Measurements from ENCODE around the gene C1orf198.

Gene C1orf198

GRCh38 chr1:230836793-230837192 lies 31.5 kb downstream of the C1orf198 start:
- in situ Hi-C loops (cut with HindIII; ENCODE audit: low sequenced_read_pairs), result loop anchor here (5.0 kb wide), 1 partner anchor 51 kb away; no protein-coding TSS in a partner anchor

- in situ Hi-C loops (cut with HindIII; ENCODE audit: low sequenced_read_pairs), result loop anchor here (5.0 kb wide), 1 partner anchor 51 kb away; no protein-coding TSS in a partner anchor
Observed at GRCh38 chr1:230836347-230836746, 32.0 kb downstream of the C1orf198 start.

- in situ Hi-C loops (cut with HindIII; ENCODE audit: low sequenced_read_pairs), result no loop called here
Observed at GRCh38 chr1:230834292-230834691, 34.0 kb downstream of the C1orf198 start.

GRCh38 chr1:230833511-230833910 lies 34.8 kb downstream of the C1orf198 start:
- in situ Hi-C loops (cut with HindIII; ENCODE audit: low sequenced_read_pairs), result no loop called here

GRCh38 chr1:230832476-230832875 lies 35.8 kb downstream of the C1orf198 start:
- in situ Hi-C loops (cut with HindIII; ENCODE audit: low sequenced_read_pairs), result no loop called here

GRCh38 chr1:230831771-230832170 lies 36.5 kb downstream of the C1orf198 start:
- in situ Hi-C loops (cut with HindIII; ENCODE audit: low sequenced_read_pairs), result no loop called here

GRCh38 chr1:230828421-230828820 lies 39.9 kb downstream of the C1orf198 start:
- in situ Hi-C loops (cut with HindIII; ENCODE audit: low sequenced_read_pairs), result no loop called here

GRCh38 chr1:230827801-230828200 lies 40.5 kb downstream of the C1orf198 start:
- in situ Hi-C loops (cut with HindIII; ENCODE audit: low sequenced_read_pairs), result no loop called here

GRCh38 chr1:230827081-230827681 lies 41.1 kb downstream of the C1orf198 start:
- in situ Hi-C loops (cut with HindIII; ENCODE audit: low sequenced_read_pairs), result no loop called here

- in situ Hi-C loops (cut with HindIII; ENCODE audit: low sequenced_read_pairs), result no loop called here
Observed at GRCh38 chr1:230826166-230826875, 42.0 kb downstream of the C1orf198 start.

GRCh38 chr1:230825761-230826160 lies 42.6 kb downstream of the C1orf198 start:
- in situ Hi-C loops (cut with HindIII; ENCODE audit: low sequenced_read_pairs), result no loop called here

- in situ Hi-C loops (cut with HindIII; ENCODE audit: low sequenced_read_pairs), result no loop called here
Observed at GRCh38 chr1:230824919-230825721, 43.2 kb downstream of the C1orf198 start.

GRCh38 chr1:230824551-230824918 lies 43.8 kb downstream of the C1orf198 start:
- in situ Hi-C loops (cut with HindIII; ENCODE audit: low sequenced_read_pairs), result no loop called here

- in situ Hi-C loops (cut with HindIII; ENCODE audit: low sequenced_read_pairs), result no loop called here
Observed at GRCh38 chr1:230823931-230824381, 44.4 kb downstream of the C1orf198 start.

GRCh38 chr1:230823426-230823825 lies 44.9 kb downstream of the C1orf198 start:
- in situ Hi-C loops (cut with HindIII; ENCODE audit: low sequenced_read_pairs), result no loop called here

GRCh38 chr1:230822092-230822581 lies 46.2 kb downstream of the C1orf198 start:
- in situ Hi-C loops (cut with HindIII; ENCODE audit: low sequenced_read_pairs), result no loop called here

- in situ Hi-C loops (cut with HindIII; ENCODE audit: low sequenced_read_pairs), result no loop called here
Observed at GRCh38 chr1:230821346-230821745, 47.0 kb downstream of the C1orf198 start.

GRCh38 chr1:230820568-230820967 lies 47.8 kb downstream of the C1orf198 start:
- in situ Hi-C loops (cut with HindIII; ENCODE audit: low sequenced_read_pairs), result no loop called here

- in situ Hi-C loops (cut with HindIII; ENCODE audit: low sequenced_read_pairs), result no loop called here
Observed at GRCh38 chr1:230819976-230820375, 48.3 kb downstream of the C1orf198 start.

- in situ Hi-C loops (cut with HindIII; ENCODE audit: low sequenced_read_pairs), result no loop called here
Observed at GRCh38 chr1:230818901-230819300, 49.4 kb downstream of the C1orf198 start.

- in situ Hi-C loops (cut with HindIII; ENCODE audit: low sequenced_read_pairs), result no loop called here
Observed at GRCh38 chr1:230818367-230818766, 50.0 kb downstream of the C1orf198 start.
